Memory B cell (primary cell): Measurements from ENCODE around the gene PCYT1A.
"Not testable (repeated sequence)": the region's sequence is repeated elsewhere in the genome, so short reads cannot be mapped to it uniquely, and the experiment has no call there.

Source experiments
- ATAC-seq: fragments of 150-1000 bp; cut with Tn5 transposase; 2 replicates; pipeline ENCODE4 v1.10.0; 2021; ENCODE audit warnings: low read depth, mild to moderate bottlenecking, moderate library complexity
- DNase-seq, 2 donors: peaks; one replicate each; pipeline ENCODE4 v3.0.0; 2022; ENCODE audit warnings: low spot score in 2 of 2
- H3K27ac Mint-ChIP-seq: one replicate; pipeline ENCODE4 v1.8.0; 2022; ENCODE audit warnings: mild to moderate bottlenecking, moderate library complexity, mixed read lengths
- H3K27me3 Mint-ChIP-seq: one replicate; pipeline ENCODE4 v1.8.0; 2022; ENCODE audit warnings: mixed read lengths
- H3K36me3 Mint-ChIP-seq: one replicate; pipeline ENCODE4 v1.8.0; 2022; ENCODE audit warnings: mild to moderate bottlenecking, mixed read lengths
- H3K4me1 Mint-ChIP-seq: one replicate; pipeline ENCODE4 v1.8.0; 2022; ENCODE audit warnings: mixed read lengths
- H3K4me3 Mint-ChIP-seq: one replicate; pipeline ENCODE4 v1.8.0; 2022; ENCODE audit warnings: mild to moderate bottlenecking, moderate library complexity, mixed read lengths
- H3K9me3 Mint-ChIP-seq: one replicate; pipeline ENCODE4 v1.8.0; 2022; ENCODE audit warnings: mixed read lengths

The PCYT1A gene

DNA sequence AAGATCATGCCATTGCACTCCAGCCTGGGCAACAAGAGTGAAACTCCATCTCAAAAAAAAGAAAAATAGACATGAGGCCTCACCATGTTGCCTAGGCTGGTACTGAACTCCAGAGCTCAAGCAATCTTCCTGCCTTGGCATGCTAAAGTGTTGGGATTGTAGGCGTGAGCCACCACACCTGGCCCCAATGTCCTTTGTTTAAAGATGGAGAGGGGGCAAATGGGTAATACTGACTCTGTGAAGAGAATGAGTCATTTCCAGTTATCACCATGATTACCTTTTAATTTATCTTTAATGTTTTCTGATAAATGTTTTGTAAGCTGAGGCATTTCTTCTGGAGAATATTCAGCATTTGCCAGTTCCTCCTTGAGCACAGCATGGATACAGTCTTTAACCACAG, 28.3 kb upstream of the PCYT1A start:
- peaks cover 3% of the 10 kb centered on the region for H3K36me3 Mint-ChIP-seq
- ATAC-seq (no peak), DNase-seq (no peak)
- H3K4me1 Mint-ChIP-seq, result peaks cover 7% of the 10 kb centered on the region
- H3K27ac Mint-ChIP-seq, result no peak overlapping the region
- H3K9me3 Mint-ChIP-seq, result no peaks in the 10 kb centered on the region
- H3K27me3 Mint-ChIP-seq, result no peaks in the 10 kb centered on the region
- H3K4me3 Mint-ChIP-seq, result no peak overlapping the region

DNA sequence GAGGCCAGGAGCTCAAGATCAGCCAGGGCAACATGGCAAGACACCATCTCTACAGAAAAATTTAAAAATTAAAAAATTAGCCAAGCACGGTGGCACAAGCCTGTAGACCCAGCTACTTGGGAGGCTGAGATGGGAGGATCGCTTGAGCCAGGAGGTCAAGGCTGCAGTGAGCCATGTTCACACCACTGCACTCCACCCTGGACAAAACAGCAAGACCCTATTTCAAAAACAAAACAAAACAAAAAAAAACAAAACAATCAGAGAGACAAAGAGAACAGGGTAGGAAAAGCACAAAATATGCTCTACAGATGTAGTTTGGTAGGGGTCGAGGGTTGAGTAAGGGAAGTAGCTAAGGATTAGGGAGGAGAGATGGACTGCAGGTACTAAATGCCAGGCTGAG, 27.1 kb upstream of the PCYT1A start:
- H3K27me3 Mint-ChIP-seq, result no peaks in the 10 kb centered on the region
- no peaks in the 10 kb centered on the region for H3K9me3 Mint-ChIP-seq
- H3K4me1 Mint-ChIP-seq, result peaks cover 7% of the 10 kb centered on the region
- H3K27ac Mint-ChIP-seq, result peak overlapping the region; percentile 25
- H3K4me3 Mint-ChIP-seq, result no peak overlapping the region
- H3K36me3 Mint-ChIP-seq, result peaks cover 3% of the 10 kb centered on the region
- no peak for ATAC-seq
- no peak for DNase-seq

DNA sequence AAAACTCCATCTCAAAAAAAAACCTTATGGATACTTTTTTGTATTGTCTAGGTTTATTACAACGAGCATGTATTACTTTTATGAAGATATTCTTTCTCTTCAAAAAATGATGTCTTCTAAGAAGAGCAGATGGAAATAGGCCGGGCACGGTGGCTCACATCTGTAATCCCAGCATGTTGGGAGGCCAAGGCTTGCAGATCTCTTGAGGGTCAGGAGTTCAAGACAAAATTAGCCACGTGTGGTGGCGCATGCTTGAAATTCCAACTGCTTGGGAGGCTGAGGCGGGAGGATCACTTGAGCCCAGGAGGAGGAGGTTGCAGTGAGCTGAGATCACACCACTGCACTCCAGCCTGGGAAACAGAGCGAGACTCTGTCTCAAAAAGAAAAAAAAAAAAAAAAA, 26.6 kb upstream of the PCYT1A start:
- not testable (repeated sequence) for DNase-seq, ATAC-seq, H3K27ac Mint-ChIP-seq, H3K27me3 Mint-ChIP-seq, H3K9me3 Mint-ChIP-seq, H3K4me3 Mint-ChIP-seq, H3K36me3 Mint-ChIP-seq, H3K4me1 Mint-ChIP-seq

DNA sequence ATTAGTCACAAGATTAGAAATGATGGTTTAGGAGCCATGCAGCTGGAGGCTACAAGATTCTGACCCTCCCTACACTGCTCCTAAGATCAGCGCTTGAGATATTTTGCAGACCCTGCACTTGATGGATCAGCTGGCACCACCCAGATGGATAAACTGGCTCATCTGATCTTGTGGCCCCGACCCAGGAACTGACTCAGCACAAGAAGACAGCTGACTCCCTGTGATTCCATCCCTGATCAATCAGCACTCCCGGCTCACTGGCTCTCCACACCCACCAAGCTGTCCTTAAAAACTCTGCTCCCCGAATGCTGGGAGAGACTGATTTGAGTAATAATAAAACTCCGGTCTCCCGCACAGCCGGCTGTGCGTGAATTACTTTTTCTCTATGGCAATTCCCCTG, 15.4 kb upstream of the PCYT1A start:
- H3K27me3 Mint-ChIP-seq, DNase-seq, ATAC-seq, H3K4me1 Mint-ChIP-seq, H3K9me3 Mint-ChIP-seq, H3K4me3 Mint-ChIP-seq, H3K27ac Mint-ChIP-seq, H3K36me3 Mint-ChIP-seq: not testable (repeated sequence)

DNA sequence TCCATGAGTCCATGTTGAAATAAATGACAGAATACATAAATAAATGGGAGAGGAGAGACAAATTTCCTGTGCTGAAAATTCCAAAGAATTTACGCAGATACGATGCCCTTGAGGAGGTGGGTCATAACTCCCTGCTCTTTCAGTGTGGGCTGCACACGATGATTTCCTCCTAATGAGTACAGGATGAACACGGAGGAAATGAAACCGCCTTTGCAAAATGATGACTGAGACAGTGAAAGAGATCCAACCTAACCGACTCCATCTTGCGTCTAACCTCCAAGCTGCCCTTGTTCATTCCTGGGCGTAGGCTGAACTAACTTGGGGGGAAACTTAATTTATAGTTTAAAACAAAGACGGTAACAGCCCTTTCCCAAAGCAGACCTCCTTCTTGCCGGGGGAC, 15.0 kb upstream of the PCYT1A start:
- not testable (repeated sequence) for H3K27me3 Mint-ChIP-seq, DNase-seq, H3K36me3 Mint-ChIP-seq, H3K4me1 Mint-ChIP-seq, H3K4me3 Mint-ChIP-seq, H3K9me3 Mint-ChIP-seq
- peak overlapping the region; percentile 9 for H3K27ac Mint-ChIP-seq
- ATAC-seq, result peak; percentile 85

DNA sequence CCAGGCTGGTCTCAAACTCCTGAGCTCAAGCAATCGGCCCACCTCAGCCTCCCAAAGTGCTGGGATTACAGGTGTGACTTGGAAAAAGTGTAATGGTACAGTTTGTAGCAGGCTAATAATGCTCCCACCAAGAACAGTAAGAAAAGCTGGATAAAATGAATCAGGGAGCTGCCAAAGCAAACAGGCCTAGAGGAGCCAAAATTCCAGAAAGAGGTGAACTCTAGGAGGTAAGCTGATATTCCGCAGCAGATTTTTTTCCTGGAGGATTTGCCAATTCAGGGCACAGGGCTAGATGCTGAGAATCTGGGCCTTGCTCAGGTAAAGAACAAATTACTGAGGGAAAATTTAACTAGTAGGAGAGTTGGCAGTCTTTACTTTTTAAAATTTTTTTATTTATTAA, 11.0 kb upstream of the PCYT1A start:
- Mint-ChIP-seq H3K4me3 (no peak overlapping the region), H3K27me3 (no peaks in the 10 kb centered on the region), H3K4me1 (peaks cover 14% of the 10 kb centered on the region), H3K36me3 (peaks cover 5% of the 10 kb centered on the region), H3K9me3 (no peaks in the 10 kb centered on the region), H3K27ac (no peak overlapping the region)
- ATAC-seq (no peak), DNase-seq (no peak)

DNA sequence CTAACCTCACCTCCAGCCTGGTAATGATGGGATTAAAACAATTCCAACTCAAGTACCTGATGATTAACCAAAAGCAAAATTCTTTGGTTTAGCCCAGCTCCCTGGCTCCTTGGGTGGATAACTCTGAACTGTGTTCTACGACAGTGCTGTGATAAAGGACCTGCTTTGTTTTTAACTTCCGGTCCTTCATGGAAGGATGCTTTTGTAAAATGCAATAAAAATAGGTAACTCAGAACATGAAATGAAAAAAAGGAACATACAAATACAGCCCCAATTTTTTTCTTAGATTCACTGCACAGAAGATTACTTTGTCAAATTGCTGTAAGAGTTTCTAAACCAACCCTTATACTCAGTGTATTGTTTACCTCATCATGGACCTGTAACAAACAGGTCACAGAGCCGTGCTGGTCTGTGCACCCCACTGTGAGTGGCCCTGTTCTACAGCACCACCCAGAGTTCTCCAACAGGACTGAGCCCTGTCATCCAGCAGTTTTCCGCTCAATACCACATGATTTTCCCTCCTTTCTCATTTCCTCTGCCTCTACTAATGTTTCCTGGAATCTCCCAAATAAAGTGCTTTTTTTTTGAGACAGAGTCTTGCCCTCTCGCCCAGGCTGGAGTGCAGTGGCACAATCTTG, 4.9 kb upstream of the PCYT1A start:
- peak overlapping the region; percentile 82 for H3K4me3 Mint-ChIP-seq
- H3K36me3 Mint-ChIP-seq, result no peaks in the 10 kb centered on the region
- DNase-seq (peak in 1 of 2 donors; percentile 42), ATAC-seq (peak; percentile 72)
- no peaks in the 10 kb centered on the region for H3K9me3 Mint-ChIP-seq
- H3K27ac Mint-ChIP-seq, result peak overlapping the region; percentile 93
- peaks cover 28% of the 10 kb centered on the region for H3K4me1 Mint-ChIP-seq
- no peaks in the 10 kb centered on the region for H3K27me3 Mint-ChIP-seq

DNA sequence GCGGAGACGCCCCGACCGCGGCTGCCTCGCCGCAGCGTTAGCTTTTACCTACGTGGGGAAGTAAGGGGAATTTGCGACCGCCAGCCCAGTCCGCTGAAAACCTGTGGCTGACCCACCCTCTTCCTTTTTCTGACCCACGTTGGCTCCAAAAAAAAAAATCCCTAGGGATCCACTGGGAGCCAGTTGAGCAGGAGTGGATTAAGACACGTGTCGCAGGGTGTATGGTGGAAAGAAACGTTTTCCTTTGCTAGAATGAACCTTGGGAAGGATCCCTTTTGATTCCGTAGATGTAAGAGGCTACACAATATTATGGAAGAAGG, 575 bp upstream of the PCYT1A start:
- H3K36me3 Mint-ChIP-seq, result no peaks in the 10 kb centered on the region
- H3K4me1 Mint-ChIP-seq, result peaks cover 46% of the 10 kb centered on the region
- H3K9me3 Mint-ChIP-seq, result no peaks in the 10 kb centered on the region
- ATAC-seq (peak; percentile 37), DNase-seq (peak in 1 of 2 donors; percentile 28)
- H3K27me3 Mint-ChIP-seq, result no peaks in the 10 kb centered on the region
- peak overlapping the region; percentile 97 for H3K4me3 Mint-ChIP-seq
- peak overlapping the region; percentile 97 for H3K27ac Mint-ChIP-seq

DNA sequence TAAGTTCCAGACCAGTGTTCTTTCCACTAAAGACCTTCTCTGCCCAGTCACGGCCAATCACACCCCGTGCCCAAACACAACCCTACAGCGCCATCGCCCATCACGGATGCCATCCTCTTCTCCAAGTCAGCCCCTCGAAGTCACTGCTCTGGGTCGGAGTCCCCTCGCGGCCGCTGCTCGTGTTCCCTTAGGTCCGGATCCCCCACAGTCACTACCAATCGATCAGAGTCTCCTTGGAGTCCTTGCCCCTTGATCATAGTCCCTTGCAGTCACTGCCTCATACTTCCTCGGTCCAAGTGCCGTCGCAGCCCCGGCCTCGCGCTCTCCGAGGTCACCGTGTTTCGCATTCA, 461 bp downstream of the PCYT1A start:
- DNase-seq (peak in 1 of 2 donors; percentile 10), ATAC-seq (peak; percentile 30)
- Mint-ChIP-seq H3K4me1 (peaks cover 39% of the 10 kb centered on the region), H3K27me3 (no peaks in the 10 kb centered on the region), H3K36me3 (no peaks in the 10 kb centered on the region), H3K9me3 (no peaks in the 10 kb centered on the region), H3K27ac (peak overlapping the region; percentile 97), H3K4me3 (peak overlapping the region; percentile 97)

DNA sequence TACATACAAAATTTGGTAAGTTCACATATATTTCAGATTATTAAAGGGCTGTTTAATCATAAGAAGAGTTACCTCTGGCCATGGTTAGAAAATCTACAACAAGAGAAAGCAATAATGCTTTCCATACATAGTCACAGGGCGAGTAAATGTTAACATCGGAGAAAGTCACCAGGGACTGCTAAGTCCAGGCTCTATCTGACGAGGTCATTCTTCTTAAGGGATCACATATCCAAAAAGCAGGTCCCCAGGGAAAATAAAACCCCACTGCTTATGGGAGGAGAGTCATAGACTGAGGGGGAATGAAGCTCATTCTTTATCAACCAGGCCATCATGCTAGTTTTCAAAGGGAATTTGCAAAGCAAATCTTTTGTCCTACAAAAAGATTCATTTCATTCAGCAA, 3.1 kb downstream of the PCYT1A start:
- ATAC-seq (no peak), DNase-seq (no peak)
- H3K36me3 Mint-ChIP-seq, result peaks cover 2% of the 10 kb centered on the region
- H3K9me3 Mint-ChIP-seq, result no peaks in the 10 kb centered on the region
- no peaks in the 10 kb centered on the region for H3K27me3 Mint-ChIP-seq
- no peak overlapping the region for H3K4me3 Mint-ChIP-seq
- H3K4me1 Mint-ChIP-seq, result peaks cover 44% of the 10 kb centered on the region
- peak overlapping the region; percentile 97 for H3K27ac Mint-ChIP-seq

DNA sequence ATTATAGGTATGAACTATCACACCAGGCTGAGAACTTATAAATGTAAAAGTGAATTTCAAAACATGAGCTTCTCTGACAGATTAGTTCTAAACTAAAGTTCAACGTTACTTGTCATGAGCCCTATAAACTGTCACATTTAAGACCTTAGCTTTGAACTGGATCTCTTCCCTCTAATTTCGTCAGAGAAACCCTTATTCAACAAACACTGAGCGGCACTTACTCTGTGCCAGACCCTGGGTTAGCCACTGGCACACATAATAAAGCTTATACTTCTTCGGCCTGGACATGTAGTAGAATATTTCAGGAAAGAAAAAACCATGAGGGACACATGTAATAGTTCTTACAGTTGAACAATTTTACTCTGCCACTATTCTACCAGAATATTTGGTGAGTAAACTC, 5.6 kb downstream of the PCYT1A start:
- H3K4me1 Mint-ChIP-seq, result peaks cover 43% of the 10 kb centered on the region
- no peaks in the 10 kb centered on the region for H3K27me3 Mint-ChIP-seq
- no peak overlapping the region for H3K4me3 Mint-ChIP-seq
- no peaks in the 10 kb centered on the region for H3K9me3 Mint-ChIP-seq
- DNase-seq, result no peak
- peak overlapping the region; percentile 38 for H3K27ac Mint-ChIP-seq
- no peak for ATAC-seq
- peaks cover 6% of the 10 kb centered on the region for H3K36me3 Mint-ChIP-seq

DNA sequence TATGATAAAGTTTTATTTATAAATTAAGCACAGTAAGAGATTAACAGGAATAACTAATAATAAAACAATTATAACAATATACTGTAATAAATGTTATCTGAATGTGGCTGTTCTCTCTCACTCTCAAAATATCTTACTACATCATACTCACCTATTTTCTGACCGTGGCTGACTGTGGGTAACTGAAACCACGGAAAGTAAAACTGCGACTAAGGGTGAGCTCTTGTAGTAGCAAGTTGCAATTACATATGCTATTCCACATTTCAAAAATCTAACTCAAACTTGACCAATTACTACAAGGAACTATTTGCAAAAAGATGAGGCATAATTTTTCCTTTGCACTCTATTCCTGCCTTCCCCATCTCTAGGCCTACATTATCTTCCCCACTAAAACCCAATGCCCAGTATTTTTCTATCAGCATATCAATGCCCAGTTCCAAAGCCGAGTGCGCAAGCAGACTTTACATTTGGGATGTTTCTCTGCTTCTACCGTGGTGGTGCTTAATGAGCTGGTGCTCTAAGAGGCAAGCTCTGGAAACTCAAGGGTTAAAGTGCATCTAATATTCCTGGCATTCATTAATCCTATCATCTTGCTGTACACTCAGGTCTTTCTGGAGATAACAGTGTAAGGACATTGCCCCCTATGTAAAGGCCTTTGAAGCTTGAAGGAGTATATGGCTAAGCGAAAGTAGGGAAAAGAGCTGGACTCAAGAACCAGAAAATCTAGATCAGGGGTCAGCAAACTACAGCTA, 6.7 kb downstream of the PCYT1A start:
- ATAC-seq, result no peak
- no peak overlapping the region for H3K27ac Mint-ChIP-seq
- H3K4me1 Mint-ChIP-seq, result peaks cover 35% of the 10 kb centered on the region
- H3K9me3 Mint-ChIP-seq, result no peaks in the 10 kb centered on the region
- no peaks in the 10 kb centered on the region for H3K27me3 Mint-ChIP-seq
- H3K36me3 Mint-ChIP-seq, result peaks cover 6% of the 10 kb centered on the region
- DNase-seq, result no peak
- H3K4me3 Mint-ChIP-seq, result no peak overlapping the region

DNA sequence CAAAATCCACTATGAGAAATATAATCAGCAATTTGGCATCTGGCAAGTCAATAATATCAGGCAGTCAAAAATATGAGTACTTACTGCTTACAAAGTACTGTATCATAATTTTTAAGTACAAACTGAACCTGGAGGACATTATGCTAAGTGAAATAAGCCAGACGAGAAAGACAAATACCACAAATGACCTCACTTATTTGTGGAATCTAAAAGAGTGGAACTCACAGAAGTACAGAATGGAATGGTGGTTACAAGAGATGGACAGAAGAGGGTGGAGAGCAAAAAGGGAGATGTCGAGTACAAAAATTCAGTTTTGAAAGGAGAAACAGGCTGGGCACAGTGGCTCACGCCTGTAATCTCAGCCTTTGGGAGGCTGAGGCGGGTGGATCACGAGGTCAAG, 12.4 kb downstream of the PCYT1A start:
- Mint-ChIP-seq H3K36me3 (peaks cover 15% of the 10 kb centered on the region), H3K4me1 (peaks cover 30% of the 10 kb centered on the region), H3K9me3 (peaks cover 2% of the 10 kb centered on the region), H3K27ac (peak overlapping the region; percentile 96), H3K27me3 (no peaks in the 10 kb centered on the region), H3K4me3 (peak overlapping the region; percentile 76)
- ATAC-seq, result peak; percentile 5
- no peak for DNase-seq

DNA sequence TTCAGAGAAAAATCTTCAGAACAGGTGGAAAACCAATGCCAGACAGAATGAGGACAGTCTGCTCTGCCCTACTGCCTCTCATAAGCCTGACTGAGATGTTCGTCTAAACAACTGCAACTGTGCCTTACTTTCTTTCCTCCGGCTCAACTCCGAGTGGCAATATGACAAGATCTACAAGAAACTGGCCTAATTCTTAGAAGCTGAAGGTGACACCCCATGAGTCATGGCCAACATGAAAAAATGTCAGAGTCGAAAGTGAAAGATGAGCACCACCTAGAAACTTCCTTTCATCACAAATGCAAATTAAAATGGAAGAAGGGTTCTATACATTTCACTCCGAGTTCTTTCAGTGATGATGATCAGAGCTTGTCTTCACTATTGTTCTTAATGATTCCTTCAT, 12.9 kb downstream of the PCYT1A start:
- ATAC-seq (peak; percentile 96), DNase-seq (peak in 1 of 2 donors; percentile 29)
- Mint-ChIP-seq H3K27me3 (no peaks in the 10 kb centered on the region), H3K4me3 (peak overlapping the region; percentile 76), H3K36me3 (peaks cover 13% of the 10 kb centered on the region), H3K4me1 (peaks cover 30% of the 10 kb centered on the region), H3K9me3 (peaks cover 2% of the 10 kb centered on the region), H3K27ac (peak overlapping the region; percentile 96)

DNA sequence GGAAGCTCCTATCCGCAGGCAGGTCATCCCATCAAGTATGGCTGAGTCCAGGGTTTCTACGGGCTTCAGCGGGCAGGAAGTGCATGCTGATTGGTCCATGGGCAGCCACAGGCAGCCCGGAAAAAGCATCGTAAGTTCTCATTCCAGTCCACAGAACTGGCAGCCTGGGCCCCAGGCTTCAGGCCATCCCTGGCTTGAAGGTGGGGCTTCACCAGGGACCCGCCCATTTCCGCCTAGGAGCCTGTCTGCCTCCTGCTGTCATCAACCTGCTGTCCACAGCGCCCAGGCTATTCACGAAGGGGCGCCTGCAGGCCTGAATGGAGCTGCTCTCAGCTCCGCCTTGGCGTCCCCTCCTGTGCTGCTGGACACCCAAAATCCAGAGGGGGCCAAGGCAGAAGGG, 13.9 kb downstream of the PCYT1A start:
- Mint-ChIP-seq H3K9me3 (peaks cover 2% of the 10 kb centered on the region), H3K27ac (no peak overlapping the region), H3K4me3 (no peak overlapping the region), H3K36me3 (peaks cover 18% of the 10 kb centered on the region), H3K4me1 (peaks cover 30% of the 10 kb centered on the region), H3K27me3 (no peaks in the 10 kb centered on the region)
- ATAC-seq (no peak), DNase-seq (no peak)
